Liver (tissue), 9 donors: ENCODE measurements around the gene SCN4A. TPM values are rescaled to one million over a fixed set of nuclear protein-coding genes. Genes with fewer than 3 reads are reported as not detected.

Experiments used
- DNase-seq: peaks from one replicate; pipeline ENCODE4 v3.0.0-alpha.2; 2017; ENCODE audit warnings: low spot score
- H3K27ac ChIP-seq, 2 donors: one replicate each; pipeline ENCODE4 v1.7.0; 2013; ENCODE audit warnings: inconsistent platforms in 2 of 2, low read length in 2 of 2, control low read depth in 1 of 2, low read depth in 1 of 2, mild to moderate bottlenecking in 1 of 2
- H3K27me3 ChIP-seq, 4 donors: one replicate each; pipeline versions ENCODE4 v1.6.1 to v1.7.0; 2013; ENCODE audit warnings: low read length in 3 of 4, inconsistent platforms in 1 of 4, mild to moderate bottlenecking in 1 of 4, moderate library complexity in 1 of 4; ENCODE audit not compliant: control insufficient read depth in 4 of 4, insufficient read depth in 4 of 4
- H3K36me3 ChIP-seq, 4 donors: one replicate each; pipeline versions ENCODE4 v1.6.1 to v1.7.0; 2013; ENCODE audit warnings: low read length in 3 of 4, mild to moderate bottlenecking in 3 of 4, low read depth in 1 of 4, moderate library complexity in 1 of 4; ENCODE audit not compliant: control insufficient read depth in 4 of 4, insufficient read depth in 3 of 4
- H3K4me1 ChIP-seq, 4 donors: one replicate each; pipeline versions ENCODE4 v1.6.1 to v1.7.0; 2013; ENCODE audit warnings: low read length in 3 of 4, mild to moderate bottlenecking in 3 of 4, moderate library complexity in 1 of 4; ENCODE audit not compliant: control insufficient read depth in 4 of 4, insufficient read depth in 4 of 4
- H3K4me3 ChIP-seq, 3 donors: one replicate each; pipeline versions ENCODE4 v1.6.1 to v1.7.0; 2013; ENCODE audit warnings: low read length in 3 of 3, control low read depth in 1 of 3, low read depth in 1 of 3, mild to moderate bottlenecking in 1 of 3
- H3K9ac ChIP-seq, 2 donors: one replicate each; pipeline ENCODE4 v1.7.0; 2013; ENCODE audit warnings: low read length in 2 of 2, mild to moderate bottlenecking in 2 of 2, moderate library complexity in 2 of 2, control low read depth in 1 of 2, low read depth in 1 of 2
- H3K9me3 ChIP-seq, 4 donors: one replicate each; pipeline versions ENCODE4 v1.6.1 to v1.7.0; 2013; ENCODE audit warnings: low read length in 3 of 4; ENCODE audit not compliant: control insufficient read depth in 4 of 4
- EGR1 ChIP-seq, 2 donors: IDR thresholded peaks; 2 replicates each; pipeline ENCODE4 v1.6.1; 2016 to 2018; ENCODE audit warnings: antibody characterized with exemption in 2 of 2, low read depth in 2 of 2
- FOXA1 ChIP-seq: IDR thresholded peaks from 2 replicates; pipeline ENCODE4 v1.6.1; 2016; ENCODE audit warnings: antibody characterized with exemption
- FOXA2 ChIP-seq: IDR thresholded peaks from 2 replicates; pipeline ENCODE4 v1.6.1; 2016; ENCODE audit warnings: antibody characterized with exemption
- GABPA ChIP-seq, 2 donors: IDR thresholded peaks in 1 of 2; conservative IDR thresholded peaks in 1 of 2; 2 replicates each; pipeline ENCODE4 v1.6.1; 2016; ENCODE audit warnings: antibody characterized with exemption in 2 of 2, mild to moderate bottlenecking in 1 of 2, moderate library complexity in 1 of 2
- HNF4A ChIP-seq, 2 donors: conservative IDR thresholded peaks; 2 replicates each; pipeline ENCODE4 v1.6.1; 2016; ENCODE audit warnings: antibody characterized with exemption in 2 of 2, mild to moderate bottlenecking in 2 of 2
- HNF4G ChIP-seq: IDR thresholded peaks from 2 replicates; pipeline ENCODE4 v1.6.1; 2016; ENCODE audit warnings: antibody characterized with exemption
- JUND ChIP-seq, 2 donors: IDR thresholded peaks; 2 replicates each; pipeline ENCODE4 v1.6.1; 2016; ENCODE audit warnings: antibody characterized with exemption in 2 of 2
- NR2F2 ChIP-seq: IDR thresholded peaks from 2 replicates; pipeline ENCODE4 v1.6.1; 2016; ENCODE audit warnings: antibody characterized with exemption
- RAD21 ChIP-seq, 2 donors: IDR thresholded peaks; 2 replicates each; pipeline ENCODE4 v1.6.1; 2016; ENCODE audit warnings: antibody characterized with exemption in 2 of 2, mild to moderate bottlenecking in 2 of 2
- RXRA ChIP-seq, 2 donors: IDR thresholded peaks; 2 replicates each; pipeline ENCODE4 v1.6.1; 2017 to 2018; ENCODE audit warnings: antibody characterized with exemption in 2 of 2, mild to moderate bottlenecking in 1 of 2
- SP1 ChIP-seq: IDR thresholded peaks from 2 replicates; pipeline ENCODE4 v1.6.1; 2018; ENCODE audit warnings: antibody characterized with exemption, mild to moderate bottlenecking
- TAF1 ChIP-seq: conservative IDR thresholded peaks from 2 replicates; pipeline ENCODE4 v1.6.1; 2016; ENCODE audit warnings: antibody characterized with exemption, mild to moderate bottlenecking
- YY1 ChIP-seq: IDR thresholded peaks from 2 replicates; pipeline ENCODE4 v1.6.1; 2016; ENCODE audit warnings: antibody characterized with exemption, mild to moderate bottlenecking
- WGBS: extraction: QIAGEN DNeasy Blood & Tissue Kit; methylation state at CpG from one replicate; pipeline ENCODE4 v1.1.7; 2013; 5-methylcytosine and 5-hydroxymethylcytosine counted together
- polyA plus RNA-seq, 2 donors: library from polyadenylated mRNA; stranded (reverse) in 1 of 2; unstranded in 1 of 2; fragments of 200-250 nt in 1 of 2; fragments of >200 nt in 1 of 2; fragmentation: Nextera tagmentation in 1 of 2; extraction: Ambion mirVana in 1 of 2; gene quantifications; one replicate each; pipeline versions ENCODE4 v1.2.1 to v1.2.3, GENCODE V29; 2013 to 2015
- total RNA-seq, 2 donors: library from RNA; depleted of rRNA; stranded (reverse); fragments of >200 nt; gene quantifications; one replicate each; pipeline ENCODE4 v1.2.3, GENCODE V29; 2014
- TF ChIP-seq, protein P1 (sequence below): fragments of 150-350 bp; IDR thresholded peaks from 2 replicates; pipeline ENCODE4 v1.5.1; 2017; ENCODE audit warnings: improper control_type of control experiment, low read depth, low read length; ENCODE audit not compliant: missing input control
- TF ChIP-seq, protein P2 (sequence below): IDR thresholded peaks from 2 replicates; pipeline ENCODE4 v1.6.1; 2016; ENCODE audit warnings: antibody characterized with exemption
- TF ChIP-seq, protein P3 (sequence below): IDR thresholded peaks from 2 replicates; pipeline ENCODE4 v1.6.1; 2016; ENCODE audit warnings: antibody characterized with exemption, mild to moderate bottlenecking
- TF ChIP-seq, protein P4 (sequence below): IDR thresholded peaks from 2 replicates; pipeline ENCODE4 v1.6.1; 2016; ENCODE audit warnings: antibody characterized with exemption
- TF ChIP-seq, protein P5 (sequence below): IDR thresholded peaks from 2 replicates; pipeline ENCODE4 v1.6.1; 2016; ENCODE audit warnings: antibody characterized with exemption
- donor health status: healthy.
- donor health status: healthy.
- donor health status: healthy.
- donor health status: healthy.
- donor health status: healthy.

The SCN4A gene
- total and polyA plus RNA-seq, 4 donors = 0.04 to 1.3 (median 0.43) TPM

DNA sequence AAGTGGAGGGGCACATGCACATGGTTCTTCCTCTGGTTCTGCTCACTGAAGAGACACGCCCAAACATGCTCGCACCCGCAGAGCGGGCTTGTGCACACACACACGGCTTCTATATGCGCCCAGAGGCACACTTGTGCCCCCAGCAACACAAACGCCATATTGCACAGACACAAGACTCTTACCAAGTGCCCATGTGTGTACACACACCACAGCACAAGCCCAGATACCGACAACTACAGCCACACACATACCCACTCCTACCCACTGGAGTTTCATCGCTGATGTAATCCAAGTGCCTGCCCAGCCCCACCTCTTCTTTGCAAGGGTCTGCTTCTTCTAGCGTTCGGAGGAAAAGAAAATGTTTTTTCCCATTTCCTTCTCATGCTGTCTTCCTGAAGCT, 18.9 kb upstream of the SCN4A start:
- Histone ChIP-seq H3K9me3 (no peaks in the 10 kb centered on the region), H3K36me3 (no peaks in the 10 kb centered on the region), H3K4me3 (no peak overlapping the region), H3K4me1 (peaks cover 0 to 2% (median 0%) of the 10 kb centered on the region in 4 donors), H3K9ac (no peak overlapping the region), H3K27ac (no peak overlapping the region), H3K27me3 (no peaks in the 10 kb centered on the region)
- DNase-seq = no peak
- 82% methylated on average over 11 of the region's 11 CpGs for WGBS
- TF ChIP-seq, protein P1, sequence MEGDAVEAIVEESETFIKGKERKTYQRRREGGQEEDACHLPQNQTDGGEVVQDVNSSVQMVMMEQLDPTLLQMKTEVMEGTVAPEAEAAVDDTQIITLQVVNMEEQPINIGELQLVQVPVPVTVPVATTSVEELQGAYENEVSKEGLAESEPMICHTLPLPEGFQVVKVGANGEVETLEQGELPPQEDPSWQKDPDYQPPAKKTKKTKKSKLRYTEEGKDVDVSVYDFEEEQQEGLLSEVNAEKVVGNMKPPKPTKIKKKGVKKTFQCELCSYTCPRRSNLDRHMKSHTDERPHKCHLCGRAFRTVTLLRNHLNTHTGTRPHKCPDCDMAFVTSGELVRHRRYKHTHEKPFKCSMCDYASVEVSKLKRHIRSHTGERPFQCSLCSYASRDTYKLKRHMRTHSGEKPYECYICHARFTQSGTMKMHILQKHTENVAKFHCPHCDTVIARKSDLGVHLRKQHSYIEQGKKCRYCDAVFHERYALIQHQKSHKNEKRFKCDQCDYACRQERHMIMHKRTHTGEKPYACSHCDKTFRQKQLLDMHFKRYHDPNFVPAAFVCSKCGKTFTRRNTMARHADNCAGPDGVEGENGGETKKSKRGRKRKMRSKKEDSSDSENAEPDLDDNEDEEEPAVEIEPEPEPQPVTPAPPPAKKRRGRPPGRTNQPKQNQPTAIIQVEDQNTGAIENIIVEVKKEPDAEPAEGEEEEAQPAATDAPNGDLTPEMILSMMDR = no peak
- TF ChIP-seq FOXA2 (no peak), HNF4G (no peak), NR2F2 (no peak), EGR1 (IDR thresholded peaks at IDR 0.05; ENCODE audit: low read depth in 2 of 2) (no peak), YY1 (no peak), RAD21 (IDR thresholded peaks at IDR 0.05) (no peak), RXRA (IDR thresholded peaks at IDR 0.05) (no peak), FOXA1 (no peak), JUND (IDR thresholded peaks at IDR 0.05) (no peak), GABPA (IDR thresholded peaks at IDR 0.05 in 1 of 2, conservative IDR thresholded peaks at IDR 0.05 in 1 of 2) (no peak), SP1 (no peak), TAF1 (no peak), HNF4A (conservative IDR thresholded peaks at IDR 0.05) (no peak)
- TF ChIP-seq, protein P2, sequence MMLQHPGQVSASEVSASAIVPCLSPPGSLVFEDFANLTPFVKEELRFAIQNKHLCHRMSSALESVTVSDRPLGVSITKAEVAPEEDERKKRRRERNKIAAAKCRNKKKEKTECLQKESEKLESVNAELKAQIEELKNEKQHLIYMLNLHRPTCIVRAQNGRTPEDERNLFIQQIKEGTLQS = no peak
- TF ChIP-seq, protein P3, sequence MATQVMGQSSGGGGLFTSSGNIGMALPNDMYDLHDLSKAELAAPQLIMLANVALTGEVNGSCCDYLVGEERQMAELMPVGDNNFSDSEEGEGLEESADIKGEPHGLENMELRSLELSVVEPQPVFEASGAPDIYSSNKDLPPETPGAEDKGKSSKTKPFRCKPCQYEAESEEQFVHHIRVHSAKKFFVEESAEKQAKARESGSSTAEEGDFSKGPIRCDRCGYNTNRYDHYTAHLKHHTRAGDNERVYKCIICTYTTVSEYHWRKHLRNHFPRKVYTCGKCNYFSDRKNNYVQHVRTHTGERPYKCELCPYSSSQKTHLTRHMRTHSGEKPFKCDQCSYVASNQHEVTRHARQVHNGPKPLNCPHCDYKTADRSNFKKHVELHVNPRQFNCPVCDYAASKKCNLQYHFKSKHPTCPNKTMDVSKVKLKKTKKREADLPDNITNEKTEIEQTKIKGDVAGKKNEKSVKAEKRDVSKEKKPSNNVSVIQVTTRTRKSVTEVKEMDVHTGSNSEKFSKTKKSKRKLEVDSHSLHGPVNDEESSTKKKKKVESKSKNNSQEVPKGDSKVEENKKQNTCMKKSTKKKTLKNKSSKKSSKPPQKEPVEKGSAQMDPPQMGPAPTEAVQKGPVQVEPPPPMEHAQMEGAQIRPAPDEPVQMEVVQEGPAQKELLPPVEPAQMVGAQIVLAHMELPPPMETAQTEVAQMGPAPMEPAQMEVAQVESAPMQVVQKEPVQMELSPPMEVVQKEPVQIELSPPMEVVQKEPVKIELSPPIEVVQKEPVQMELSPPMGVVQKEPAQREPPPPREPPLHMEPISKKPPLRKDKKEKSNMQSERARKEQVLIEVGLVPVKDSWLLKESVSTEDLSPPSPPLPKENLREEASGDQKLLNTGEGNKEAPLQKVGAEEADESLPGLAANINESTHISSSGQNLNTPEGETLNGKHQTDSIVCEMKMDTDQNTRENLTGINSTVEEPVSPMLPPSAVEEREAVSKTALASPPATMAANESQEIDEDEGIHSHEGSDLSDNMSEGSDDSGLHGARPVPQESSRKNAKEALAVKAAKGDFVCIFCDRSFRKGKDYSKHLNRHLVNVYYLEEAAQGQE = no peak
- TF ChIP-seq, protein P4, sequence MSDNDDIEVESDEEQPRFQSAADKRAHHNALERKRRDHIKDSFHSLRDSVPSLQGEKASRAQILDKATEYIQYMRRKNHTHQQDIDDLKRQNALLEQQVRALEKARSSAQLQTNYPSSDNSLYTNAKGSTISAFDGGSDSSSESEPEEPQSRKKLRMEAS = no peak
- TF ChIP-seq, protein P5, sequence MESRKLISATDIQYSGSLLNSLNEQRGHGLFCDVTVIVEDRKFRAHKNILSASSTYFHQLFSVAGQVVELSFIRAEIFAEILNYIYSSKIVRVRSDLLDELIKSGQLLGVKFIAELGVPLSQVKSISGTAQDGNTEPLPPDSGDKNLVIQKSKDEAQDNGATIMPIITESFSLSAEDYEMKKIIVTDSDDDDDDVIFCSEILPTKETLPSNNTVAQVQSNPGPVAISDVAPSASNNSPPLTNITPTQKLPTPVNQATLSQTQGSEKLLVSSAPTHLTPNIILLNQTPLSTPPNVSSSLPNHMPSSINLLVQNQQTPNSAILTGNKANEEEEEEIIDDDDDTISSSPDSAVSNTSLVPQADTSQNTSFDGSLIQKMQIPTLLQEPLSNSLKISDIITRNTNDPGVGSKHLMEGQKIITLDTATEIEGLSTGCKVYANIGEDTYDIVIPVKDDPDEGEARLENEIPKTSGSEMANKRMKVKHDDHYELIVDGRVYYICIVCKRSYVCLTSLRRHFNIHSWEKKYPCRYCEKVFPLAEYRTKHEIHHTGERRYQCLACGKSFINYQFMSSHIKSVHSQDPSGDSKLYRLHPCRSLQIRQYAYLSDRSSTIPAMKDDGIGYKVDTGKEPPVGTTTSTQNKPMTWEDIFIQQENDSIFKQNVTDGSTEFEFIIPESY = no peak
